ENCODE results near the gene RTCB.

DNA sequence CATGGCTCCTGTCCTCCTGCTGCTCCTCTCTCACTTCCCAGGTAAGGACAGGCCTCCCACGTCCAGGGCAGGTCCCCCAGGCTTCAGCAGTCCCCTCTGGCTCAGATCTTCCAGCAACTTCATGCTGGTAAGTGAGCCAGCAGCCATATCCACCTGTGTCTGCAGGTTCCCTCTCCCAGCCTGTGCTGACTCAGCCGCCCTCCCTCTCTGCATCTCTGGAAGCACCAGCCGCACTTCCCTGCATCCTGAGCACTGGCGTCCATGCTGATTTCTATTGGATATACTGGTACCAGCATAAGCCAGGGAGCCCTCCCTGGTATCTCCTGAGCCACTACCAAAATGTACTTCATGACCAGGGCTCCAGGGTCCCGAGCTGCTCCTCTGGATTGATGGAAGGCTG is 35.4 kb downstream of the RTCB start:
- TF ChIP-seq, protein P1, sequence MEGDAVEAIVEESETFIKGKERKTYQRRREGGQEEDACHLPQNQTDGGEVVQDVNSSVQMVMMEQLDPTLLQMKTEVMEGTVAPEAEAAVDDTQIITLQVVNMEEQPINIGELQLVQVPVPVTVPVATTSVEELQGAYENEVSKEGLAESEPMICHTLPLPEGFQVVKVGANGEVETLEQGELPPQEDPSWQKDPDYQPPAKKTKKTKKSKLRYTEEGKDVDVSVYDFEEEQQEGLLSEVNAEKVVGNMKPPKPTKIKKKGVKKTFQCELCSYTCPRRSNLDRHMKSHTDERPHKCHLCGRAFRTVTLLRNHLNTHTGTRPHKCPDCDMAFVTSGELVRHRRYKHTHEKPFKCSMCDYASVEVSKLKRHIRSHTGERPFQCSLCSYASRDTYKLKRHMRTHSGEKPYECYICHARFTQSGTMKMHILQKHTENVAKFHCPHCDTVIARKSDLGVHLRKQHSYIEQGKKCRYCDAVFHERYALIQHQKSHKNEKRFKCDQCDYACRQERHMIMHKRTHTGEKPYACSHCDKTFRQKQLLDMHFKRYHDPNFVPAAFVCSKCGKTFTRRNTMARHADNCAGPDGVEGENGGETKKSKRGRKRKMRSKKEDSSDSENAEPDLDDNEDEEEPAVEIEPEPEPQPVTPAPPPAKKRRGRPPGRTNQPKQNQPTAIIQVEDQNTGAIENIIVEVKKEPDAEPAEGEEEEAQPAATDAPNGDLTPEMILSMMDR (IDR thresholded peaks at IDR 0.05; ENCODE audit: poor library complexity, severe bottlenecking) = no peak
- TF ChIP-seq, protein P2, sequence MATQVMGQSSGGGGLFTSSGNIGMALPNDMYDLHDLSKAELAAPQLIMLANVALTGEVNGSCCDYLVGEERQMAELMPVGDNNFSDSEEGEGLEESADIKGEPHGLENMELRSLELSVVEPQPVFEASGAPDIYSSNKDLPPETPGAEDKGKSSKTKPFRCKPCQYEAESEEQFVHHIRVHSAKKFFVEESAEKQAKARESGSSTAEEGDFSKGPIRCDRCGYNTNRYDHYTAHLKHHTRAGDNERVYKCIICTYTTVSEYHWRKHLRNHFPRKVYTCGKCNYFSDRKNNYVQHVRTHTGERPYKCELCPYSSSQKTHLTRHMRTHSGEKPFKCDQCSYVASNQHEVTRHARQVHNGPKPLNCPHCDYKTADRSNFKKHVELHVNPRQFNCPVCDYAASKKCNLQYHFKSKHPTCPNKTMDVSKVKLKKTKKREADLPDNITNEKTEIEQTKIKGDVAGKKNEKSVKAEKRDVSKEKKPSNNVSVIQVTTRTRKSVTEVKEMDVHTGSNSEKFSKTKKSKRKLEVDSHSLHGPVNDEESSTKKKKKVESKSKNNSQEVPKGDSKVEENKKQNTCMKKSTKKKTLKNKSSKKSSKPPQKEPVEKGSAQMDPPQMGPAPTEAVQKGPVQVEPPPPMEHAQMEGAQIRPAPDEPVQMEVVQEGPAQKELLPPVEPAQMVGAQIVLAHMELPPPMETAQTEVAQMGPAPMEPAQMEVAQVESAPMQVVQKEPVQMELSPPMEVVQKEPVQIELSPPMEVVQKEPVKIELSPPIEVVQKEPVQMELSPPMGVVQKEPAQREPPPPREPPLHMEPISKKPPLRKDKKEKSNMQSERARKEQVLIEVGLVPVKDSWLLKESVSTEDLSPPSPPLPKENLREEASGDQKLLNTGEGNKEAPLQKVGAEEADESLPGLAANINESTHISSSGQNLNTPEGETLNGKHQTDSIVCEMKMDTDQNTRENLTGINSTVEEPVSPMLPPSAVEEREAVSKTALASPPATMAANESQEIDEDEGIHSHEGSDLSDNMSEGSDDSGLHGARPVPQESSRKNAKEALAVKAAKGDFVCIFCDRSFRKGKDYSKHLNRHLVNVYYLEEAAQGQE (IDR thresholded peaks at IDR 0.05; ENCODE audit: borderline replicate concordance) = no peak
- TF ChIP-seq EP300 (conservative IDR thresholded peaks at IDR 0.05; ENCODE audit: poor library complexity, severe bottlenecking) (no peak), EZH2 (IDR thresholded peaks at IDR 0.05; ENCODE audit: borderline replicate concordance, insufficient read depth, low read length, poor library complexity, severe bottlenecking) (no peak), RAD21 (conservative IDR thresholded peaks at IDR 0.05) (no peak), POLR2AphosphoS5 (IDR thresholded peaks at IDR 0.05) (no peak), MXI1 (conservative IDR thresholded peaks at IDR 0.05; ENCODE audit: poor library complexity, severe bottlenecking) (no peak)
